GM21619 (cell line): ENCODE data around the gene SMARCC2.
A peak's percentile ranks its signal among the peaks of the same experiment; 100 is the strongest.

ENCODE experiments used
- ATAC-seq: cut with Tn5 transposase; IDR thresholded peaks from one replicate; pipeline ENCODE4 v1.9.1; 2021; ENCODE audit not compliant: unreplicated experiment

SMARCC2 gene

DNA sequence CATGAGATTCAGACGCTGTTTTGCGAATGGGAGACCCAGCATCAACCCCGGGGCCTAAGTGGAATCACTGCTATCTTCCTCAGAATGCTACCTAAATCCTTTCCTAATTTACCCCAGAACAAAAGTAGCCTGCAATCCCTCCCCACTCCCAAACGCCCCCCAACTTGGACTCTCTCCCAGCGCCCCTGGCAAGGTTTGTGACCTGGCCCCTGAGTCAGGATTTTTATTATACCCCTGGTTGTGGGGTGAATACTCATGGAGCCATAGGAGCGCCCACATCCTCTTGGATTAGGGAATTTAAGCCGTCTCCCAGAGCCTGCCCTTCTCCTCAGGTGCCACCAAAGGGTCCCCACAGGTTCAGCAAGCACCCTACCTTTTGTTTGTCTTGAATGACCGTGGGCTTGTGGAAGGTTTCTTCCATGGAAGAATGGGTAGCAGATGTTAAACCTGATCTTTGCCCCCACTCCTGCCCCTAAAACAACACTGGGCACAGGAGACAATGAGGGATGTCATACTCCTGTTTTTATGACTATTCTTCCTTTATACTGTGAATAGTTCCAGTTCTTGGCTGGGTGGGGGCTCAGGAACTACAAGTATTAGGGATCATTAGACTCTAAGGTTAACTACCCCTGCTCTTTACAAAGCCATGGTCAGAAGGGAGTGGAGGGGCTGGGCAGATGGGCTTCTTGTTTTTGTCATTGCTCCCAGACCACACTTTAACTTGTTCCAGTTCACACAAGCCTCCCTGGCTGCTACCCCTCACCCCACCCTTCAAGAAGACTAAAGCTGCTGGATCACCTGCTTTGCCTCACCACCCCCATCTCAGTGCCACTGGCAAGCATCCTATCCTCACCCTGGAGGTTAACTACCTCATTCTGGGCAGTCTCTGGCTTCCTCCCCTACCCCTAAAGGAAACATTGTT lies 36.3 kb downstream of the SMARCC2 start:
- ATAC-seq = no peak

DNA sequence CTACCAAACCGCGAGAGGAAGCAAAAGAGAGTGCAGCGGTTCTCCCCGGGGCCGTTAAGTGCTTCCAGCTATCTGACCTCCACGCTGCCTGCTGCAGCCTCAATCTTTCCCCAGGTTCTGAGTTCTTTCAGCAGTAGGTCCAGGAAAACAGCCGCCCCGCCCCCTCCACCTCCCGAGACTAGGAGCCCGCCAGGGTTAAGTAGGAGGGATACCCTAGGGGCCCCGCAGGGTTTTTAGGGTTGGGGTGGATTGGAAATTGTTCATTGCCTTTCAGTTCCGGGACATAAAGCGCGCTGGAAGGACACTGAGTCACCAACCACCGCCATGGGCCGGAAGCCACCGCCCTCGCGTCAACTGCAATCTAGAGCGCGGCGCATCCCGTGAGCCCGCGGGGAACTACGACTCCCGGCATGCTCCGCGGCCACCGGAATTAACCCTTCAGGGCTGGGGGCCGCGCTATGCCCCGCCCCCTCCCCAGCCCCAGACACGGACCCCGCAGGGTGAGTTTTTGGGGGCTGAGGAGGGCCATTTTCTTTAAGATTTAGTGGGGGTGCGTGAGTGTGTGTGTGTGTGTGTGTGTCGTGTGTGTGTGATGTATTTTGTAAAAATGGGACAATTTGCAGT lies 37.0 kb downstream of the SMARCC2 start, which contains the start of gene MYL6B:
MYL6B (plus strand) TSS at position 456 of the 624 bp plus-strand sequence. CDS start 1,332 bp downstream, outside the sequence.
- ATAC-seq = peak; percentile 82

DNA sequence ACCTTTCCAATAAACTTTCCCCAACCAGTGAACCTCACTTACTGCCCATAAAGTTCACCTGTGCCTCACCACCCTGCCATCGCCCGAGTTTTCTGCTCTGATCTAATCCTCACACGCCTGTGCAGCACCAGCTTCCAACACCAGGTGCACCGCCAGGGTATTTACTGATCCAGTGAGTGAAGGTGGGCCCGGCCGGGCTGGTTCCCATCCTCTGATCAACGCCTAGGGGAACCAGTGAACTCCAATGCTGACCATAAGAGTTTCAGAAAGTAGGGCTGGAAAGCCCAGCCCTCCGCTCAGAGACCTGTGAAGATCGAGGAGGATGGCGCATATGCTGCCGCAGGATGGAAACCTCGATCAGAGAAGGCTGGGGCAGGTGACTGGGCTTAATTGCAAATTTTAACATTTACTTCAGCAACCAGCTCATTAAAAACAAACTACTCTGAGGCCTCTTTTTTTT lies 37.6 kb downstream of the SMARCC2 start:
- ATAC-seq = peak; percentile 49

DNA sequence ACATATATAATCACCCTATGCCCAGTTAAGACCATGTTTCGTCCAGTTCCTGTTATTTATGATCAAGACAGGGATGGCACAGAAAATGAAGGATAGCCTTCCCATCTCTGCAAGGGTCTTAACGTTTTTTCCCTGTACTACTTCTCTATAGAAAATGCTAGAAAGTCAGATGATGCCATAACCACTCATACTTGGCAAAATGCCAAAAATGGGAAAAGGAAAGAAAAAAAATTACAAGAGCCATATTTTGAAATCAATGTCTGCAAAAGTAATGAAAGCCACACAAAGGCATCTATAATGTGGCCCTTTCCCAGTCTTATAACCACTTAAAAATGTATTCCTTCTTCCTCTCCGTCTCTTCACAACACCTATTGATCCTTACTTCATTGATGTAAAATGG lies 38.7 kb downstream of the SMARCC2 start:
- ATAC-seq = no peak

DNA sequence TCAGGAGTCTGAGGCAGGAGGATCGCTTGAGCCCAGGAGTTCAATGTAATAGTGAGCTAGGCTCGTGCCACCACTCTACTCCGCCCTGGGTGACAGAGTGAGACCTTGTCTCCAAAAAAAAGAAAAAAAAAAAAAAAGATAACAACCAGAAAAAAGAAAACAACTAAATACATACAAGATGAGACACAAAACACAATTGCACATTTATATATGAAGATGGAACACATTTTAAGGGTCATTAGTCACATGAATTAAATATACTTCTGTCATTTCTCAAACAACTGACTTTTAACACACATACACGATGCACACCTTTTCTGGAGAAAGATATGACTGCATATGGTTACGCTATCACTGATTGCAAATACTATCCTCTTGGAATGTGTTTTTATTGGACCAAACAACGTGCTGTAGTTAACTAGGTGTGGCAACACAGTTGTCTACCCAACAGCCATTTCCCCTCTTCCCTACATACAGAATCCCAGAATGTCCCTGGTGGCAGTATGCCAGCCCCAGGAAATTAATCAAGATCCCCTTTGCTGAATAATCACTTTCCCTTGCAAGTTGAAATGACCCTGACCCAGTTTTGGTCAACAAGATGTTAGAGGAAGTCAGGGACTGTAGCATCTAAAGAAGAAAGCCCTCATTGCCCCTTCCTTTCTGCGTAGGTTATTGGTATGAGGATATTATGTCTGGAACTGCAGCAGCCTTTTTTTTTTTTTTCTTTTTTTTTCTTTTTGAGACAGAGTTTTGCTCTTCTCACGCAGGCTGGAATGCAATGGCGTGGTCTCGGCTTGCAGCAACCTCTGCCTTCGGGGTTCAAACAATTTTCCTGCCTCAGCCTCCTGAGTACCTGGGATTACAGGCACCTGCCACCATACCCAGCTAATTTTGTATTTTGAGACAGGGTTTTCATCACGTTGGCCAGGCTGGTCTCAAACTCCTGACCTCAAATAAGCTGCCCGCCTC lies 42.5 kb downstream of the SMARCC2 start:
- ATAC-seq = no peak

- ATAC-seq = no peak
Observed at GRCh38 chr12:56145217-56145616, 44.1 kb downstream of the SMARCC2 start.

GRCh38 chr12:56143870-56144269 lies 45.4 kb downstream of the SMARCC2 start:
- no peak for ATAC-seq

DNA sequence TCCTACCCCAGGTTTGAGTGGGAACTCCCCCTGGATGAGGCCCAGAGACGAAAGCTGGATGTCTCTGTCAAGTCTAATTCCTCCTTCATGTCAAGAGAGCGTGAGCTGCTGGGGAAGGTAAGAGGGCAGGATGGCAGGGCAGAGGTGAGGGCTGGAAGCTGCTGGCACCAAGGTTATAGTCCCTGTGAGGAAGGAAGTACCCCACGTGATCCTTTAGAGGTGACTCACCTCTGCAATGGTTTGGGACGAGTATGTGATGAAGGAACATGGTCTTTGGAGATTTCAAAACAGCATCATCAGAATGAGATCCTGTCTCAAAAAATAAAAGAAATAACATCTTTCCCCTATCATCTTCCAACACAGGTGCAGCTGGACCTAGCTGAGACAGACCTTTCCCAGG lies 46.1 kb downstream of the SMARCC2 start:
- no peak for ATAC-seq

DNA sequence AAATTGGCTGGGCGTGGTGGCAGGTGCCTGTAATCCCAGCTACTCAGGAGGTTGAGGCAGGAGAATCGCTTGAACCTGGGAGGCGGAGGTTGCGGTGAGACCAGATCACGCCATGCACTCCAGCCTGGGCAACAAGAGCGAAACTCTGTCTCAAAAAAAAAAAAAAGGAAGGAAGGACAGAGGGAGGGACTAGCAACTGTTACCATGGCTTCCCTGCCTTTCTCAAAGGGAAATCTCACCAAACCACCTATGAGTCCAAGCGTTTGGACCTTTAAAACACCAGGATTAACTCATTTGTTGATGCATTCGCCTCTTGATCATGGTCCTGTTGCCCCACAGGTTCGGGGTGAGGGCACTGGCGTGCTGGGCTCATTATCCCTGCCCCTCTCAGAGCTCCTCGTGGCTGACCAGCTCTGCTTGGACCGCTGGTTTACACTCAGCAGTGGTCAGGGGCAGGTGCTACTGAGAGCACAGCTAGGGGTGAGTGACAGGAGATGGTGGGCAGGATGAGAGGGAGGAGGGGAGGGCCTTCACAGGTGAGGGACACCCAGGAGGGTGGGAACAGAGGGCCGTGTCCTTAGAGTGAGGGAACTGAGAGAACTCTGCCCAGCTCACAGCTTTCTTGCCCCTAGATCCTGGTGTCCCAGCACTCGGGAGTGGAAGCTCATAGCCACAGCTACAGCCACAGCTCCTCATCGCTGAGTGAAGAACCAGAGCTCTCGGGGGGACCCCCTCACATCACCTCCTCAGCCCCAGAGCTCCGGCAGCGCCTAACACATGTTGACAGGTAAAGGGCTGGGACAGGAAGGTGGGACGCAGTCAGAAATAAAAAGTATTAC lies 47.1 kb downstream of the SMARCC2 start:
- ATAC-seq = no peak

DNA sequence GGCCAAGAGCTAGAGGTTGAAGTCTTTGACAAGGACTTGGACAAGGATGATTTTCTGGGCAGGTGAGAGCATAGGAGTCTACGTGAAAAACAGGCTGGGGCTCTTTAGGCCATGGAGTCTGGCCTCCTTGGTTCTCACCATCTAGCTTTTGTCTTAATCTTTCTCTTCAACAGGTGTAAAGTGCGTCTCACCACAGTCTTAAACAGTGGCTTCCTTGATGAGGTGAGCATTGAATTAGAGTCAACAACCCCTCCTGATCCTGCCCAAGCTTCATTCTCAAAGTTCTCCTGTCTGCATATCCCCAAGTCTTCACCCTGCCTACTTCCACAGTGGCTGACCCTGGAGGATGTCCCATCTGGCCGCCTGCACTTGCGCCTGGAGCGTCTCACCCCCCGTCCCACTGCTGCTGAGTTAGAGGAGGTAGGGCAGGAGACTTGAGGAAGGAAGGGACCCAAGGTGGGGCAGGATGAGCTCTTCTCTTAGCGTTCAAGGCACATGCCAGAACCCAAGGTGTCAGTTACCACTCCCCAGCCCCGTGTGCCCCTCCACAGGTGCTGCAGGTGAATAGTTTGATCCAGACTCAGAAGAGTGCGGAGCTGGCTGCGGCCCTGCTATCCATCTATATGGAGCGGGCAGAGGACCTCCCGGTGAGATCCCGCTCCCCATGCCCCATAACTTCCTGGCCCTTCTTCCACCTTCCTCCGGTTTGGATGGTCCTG lies 51.3 kb downstream of the SMARCC2 start:
- ATAC-seq = no peak

DNA sequence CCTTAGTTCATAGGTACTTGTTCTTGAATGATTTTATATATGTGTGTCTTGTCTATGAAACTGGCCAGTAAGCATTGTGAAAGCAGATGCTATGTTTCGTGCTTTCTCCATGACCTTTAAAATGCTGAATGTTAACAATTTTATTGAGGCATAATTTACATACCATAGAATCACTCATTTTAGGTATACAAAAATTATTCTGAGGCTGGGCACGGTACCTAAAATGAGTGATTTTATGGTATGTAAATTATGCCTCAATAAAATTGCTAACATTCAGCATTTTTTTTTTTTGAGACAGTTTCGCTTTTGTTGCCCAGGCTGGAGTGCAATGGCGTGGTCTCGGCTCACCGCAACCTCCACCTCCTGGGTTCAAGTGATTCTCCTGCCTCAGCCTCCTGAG lies 54.4 kb downstream of the SMARCC2 start:
- no peak for ATAC-seq

DNA sequence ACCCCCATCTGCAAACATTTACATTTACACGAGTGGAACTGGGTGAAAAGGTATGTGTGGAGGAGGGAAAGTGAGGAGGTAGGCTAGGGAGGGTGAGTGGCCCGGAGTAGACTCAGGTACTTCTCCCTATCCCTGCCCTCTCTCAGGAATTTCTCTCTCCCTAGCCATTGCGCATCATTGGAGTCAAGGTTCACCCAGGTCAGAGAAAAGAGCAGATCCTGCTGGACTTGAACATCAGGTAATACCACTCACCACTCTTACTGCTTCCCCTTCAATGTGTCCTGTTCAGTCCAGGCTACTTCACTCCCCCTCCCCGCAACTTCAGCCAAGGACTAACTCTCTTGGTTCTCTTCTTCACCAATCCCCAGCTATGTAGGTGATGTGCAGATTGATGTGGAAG lies 58.4 kb downstream of the SMARCC2 start:
- ATAC-seq = no peak

DNA sequence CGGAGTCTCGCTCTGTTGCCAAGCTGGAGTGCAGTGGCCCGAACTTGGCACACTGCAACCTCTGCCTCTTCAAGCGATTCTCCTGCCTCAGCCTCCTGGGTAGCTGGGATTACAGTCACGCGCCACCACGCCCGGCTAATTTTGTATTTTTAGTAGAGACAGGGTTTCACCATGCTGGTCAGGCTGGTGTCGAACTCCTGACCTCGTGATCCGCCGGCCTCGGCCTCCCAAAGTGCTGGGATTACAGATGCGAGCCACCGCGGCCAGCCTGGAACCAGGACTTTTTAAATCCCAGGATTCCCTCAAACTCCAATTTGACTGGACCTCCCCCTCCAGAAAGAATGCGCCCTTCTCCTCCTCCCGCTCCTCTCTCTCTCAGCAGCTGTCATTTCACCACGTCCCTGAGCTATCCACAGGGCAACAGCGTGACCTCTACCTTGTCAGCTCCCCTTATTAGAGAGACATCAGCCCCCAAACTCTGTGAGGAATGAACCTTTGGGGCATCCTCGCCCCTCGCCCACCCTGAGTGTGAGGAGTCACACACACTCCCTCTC lies 59.3 kb downstream of the SMARCC2 start:
- no peak for ATAC-seq

- ATAC-seq = no peak
Observed at GRCh38 chr12:56129206-56129941, 59.9 kb downstream of the SMARCC2 start.

DNA sequence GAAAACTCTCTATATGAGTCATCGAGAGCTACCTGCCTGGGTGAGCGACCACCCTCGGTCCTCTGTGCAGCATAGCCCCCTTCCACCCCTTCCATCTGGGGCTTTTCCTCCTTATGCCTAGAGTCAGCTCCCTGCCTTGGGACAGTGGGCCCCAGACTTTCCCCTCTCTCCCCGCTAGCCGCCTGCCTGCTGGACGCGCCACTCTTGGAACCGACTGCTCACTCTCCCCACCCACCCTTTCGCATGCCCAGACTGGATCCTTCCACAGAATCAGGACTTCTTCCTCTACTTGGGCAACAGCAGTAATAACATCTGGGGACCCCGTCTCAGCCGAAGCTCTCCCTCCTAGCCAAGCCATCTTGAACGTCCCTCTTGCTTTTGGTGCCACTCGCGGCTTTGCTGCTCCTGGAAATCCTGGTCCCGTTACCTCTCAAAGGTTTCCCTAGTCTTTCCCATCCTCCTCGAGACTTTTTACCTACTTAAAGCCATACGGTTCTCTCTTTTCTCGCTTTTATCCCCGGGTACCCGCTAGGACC lies 60.5 kb downstream of the SMARCC2 start:
- no peak for ATAC-seq

DNA sequence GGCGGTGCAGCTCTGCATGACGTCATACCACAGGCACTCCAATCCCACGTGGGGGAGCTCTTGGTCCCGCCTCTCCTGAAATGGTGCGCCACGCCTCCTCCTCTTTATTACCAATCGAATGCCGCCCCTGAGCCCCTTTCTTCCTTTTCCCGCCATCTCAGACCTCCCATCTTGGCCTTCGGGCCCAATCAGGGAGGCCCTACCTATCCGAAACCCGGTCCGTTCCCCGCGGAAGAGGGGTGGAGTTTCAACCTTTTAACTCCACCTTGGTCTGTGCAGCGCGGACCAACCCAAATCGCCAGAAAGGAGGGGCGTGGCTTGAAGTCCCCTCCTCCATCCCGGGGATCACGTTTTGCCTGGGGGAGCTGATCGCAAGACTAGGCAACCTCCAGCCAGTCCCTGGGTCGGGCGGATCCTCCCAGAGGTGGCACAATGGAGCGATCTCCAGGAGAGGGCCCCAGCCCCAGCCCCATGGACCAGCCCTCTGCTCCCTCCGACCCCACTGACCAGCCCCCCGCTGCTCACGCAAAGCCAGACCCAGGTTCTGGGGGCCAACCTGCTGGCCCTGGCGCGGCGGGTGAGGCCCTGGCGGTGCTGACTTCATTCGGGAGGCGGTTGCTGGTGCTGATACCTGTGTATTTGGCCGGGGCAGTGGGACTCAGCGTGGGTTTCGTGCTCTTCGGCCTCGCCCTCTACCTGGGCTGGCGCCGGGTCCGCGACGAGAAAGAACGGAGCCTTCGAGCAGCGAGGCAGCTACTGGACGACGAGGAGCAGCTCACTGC lies 61.2 kb downstream of the SMARCC2 start, which contains the start of gene ESYT1:
ESYT1 (plus strand) TSS at position 380 of the 782 bp plus-strand sequence; CDS start at position 433, 53 bp downstream.
- ATAC-seq = peak; percentile 88

GRCh38 chr12:56127485-56127887 lies 61.8 kb downstream of the SMARCC2 start:
- no peak for ATAC-seq
